HTR-8/SVneo (cell line): ENCODE results near the gene SPANXA1.
"Not testable (repeated sequence)": the region's sequence is repeated elsewhere in the genome, so short reads cannot be mapped to it uniquely, and the experiment has no call there.

Source experiments
- DNase-seq: peaks from one replicate; pipeline ENCODE4 v3.0.0; 2011; ENCODE audit warnings: low spot score, mixed read lengths; ENCODE audit not compliant: insufficient read length
- FAIRE-seq: peaks from 2 replicates; lab custom pipeline; 2011; peaks lifted over from hg19 to GRCh38; lab: Jason Lieb, UNC

Gene SPANXA1, protein sequence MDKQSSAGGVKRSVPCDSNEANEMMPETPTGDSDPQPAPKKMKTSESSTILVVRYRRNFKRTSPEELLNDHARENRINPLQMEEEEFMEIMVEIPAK

DNA sequence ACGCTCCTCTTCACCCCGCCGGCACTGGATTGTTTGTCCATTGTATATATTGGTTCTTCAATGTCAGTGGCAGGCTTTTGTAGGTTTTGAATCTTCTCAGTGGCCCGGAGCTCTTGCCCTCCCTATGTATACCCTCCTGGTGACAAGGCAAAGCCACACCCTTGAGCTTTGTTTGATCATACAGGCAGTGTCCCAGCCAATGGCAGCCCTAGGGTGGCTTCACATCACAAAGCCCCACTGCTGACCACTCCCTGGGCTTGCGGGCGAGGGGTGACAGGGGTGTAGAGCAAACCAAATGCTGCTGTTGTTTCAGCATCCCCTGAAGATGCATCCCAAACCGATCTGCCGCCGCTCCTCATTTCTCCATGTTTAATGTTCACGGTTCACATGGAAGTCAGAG is at the start of gene SPANXA1:
SPANXA1 (minus strand) TSS at position 101 of the 400 bp plus-strand sequence; CDS start at position 41, 60 bp downstream.
- FAIRE-seq, DNase-seq: not testable (repeated sequence)

DNA sequence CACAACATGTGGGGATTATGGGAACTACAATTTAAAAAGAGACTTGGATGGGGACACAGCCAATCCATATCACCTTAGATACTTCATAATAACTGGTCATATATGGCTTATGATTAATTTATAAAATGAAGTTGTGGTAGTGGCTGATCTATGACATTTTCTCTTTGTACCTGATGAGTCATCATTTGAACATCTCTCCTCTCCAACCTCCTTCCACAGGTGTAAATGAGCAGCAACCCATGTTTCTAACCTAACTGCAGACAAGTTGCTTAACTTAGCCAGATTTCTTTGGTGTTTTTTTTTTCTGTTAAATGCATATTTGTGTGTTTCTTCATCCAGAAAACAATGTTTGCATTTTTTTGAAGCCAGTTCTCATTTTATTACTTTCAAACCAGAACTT is 47.6 kb upstream of the SPANXA1 start:
- no peak for FAIRE-seq
- no peak for DNase-seq

- FAIRE-seq (no peak), DNase-seq (no peak)
These were observed 34.8 kb upstream of the SPANXA1 start for GRCh38 chrX:141619336-141619735.

GRCh38 chrX:141609111-141609510 is 24.6 kb upstream of the SPANXA1 start:
- FAIRE-seq (no peak), DNase-seq (no peak)

- not testable (repeated sequence) for DNase-seq, FAIRE-seq
These were observed 4.9 kb upstream of the SPANXA1 start, which contains the start of gene SPANXA2 for GRCh38 chrX:141589408-141589807. Gene SPANXA2 (plus strand): TSS chrX:141589708. CDS start chrX:141589768, 60 bp downstream.

DNA sequence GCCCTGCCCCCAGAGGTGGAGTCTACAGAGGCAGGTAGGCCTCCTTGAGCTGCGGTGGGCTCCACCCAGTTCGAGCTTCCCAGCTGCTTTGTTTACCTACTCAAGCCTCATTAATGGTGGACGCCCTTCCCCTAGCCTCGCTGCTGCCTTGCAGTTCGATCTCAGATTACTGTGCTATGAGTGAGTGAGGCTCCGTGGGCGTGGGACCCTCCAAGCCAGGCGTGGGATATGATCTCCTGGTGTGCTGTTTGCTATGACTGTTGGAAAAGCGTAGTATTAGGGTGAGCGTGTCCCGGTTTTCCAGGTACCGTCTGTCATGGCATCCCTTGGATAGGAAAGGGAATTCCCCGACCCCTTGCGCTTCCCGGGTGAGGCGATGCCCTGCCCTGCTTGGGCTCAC is 42.0 kb downstream of the SPANXA1 start:
- not testable (repeated sequence) for DNase-seq, FAIRE-seq
